Trophoblast cell (in vitro differentiated cells and primary cell): ENCODE results near the gene PLEKHG5.

Experiments
- DNase-seq, 2 donors: peaks; one replicate each; pipeline ENCODE4 v3.0.0-alpha.2; 2016
- H2AFZ ChIP-seq: 2 replicates; pipeline ENCODE4 v1.6.1; 2013; ENCODE audit warnings: low read length, moderate library complexity, mild to moderate bottlenecking; ENCODE audit not compliant: insufficient read depth, poor library complexity
- H2AK5ac ChIP-seq: 2 replicates; pipeline ENCODE4 v1.6.1; 2013; ENCODE audit warnings: mild to moderate bottlenecking, low read length
- H2BK120ac ChIP-seq: 2 replicates; pipeline ENCODE4 v1.6.1; 2013; ENCODE audit warnings: low read length, mild to moderate bottlenecking, moderate library complexity; ENCODE audit not compliant: insufficient read depth, poor library complexity
- H2BK12ac ChIP-seq: 2 replicates; pipeline ENCODE4 v1.6.1; 2013; ENCODE audit warnings: mild to moderate bottlenecking, low read length, moderate library complexity
- H2BK5ac ChIP-seq: 2 replicates; pipeline ENCODE4 v1.6.1; 2013; ENCODE audit warnings: low read length, low read depth, moderate library complexity, mild to moderate bottlenecking; ENCODE audit not compliant: poor library complexity
- H3K14ac ChIP-seq: 2 replicates; pipeline ENCODE4 v1.6.1; 2013; ENCODE audit warnings: mild to moderate bottlenecking, low read length
- H3K18ac ChIP-seq: 2 replicates; pipeline ENCODE4 v1.6.1; 2013; ENCODE audit warnings: mild to moderate bottlenecking, low read length
- H3K23ac ChIP-seq: 2 replicates; pipeline ENCODE4 v1.6.1; 2013; ENCODE audit warnings: low read length
- H3K27ac ChIP-seq: 2 replicates; pipeline ENCODE4 v1.5.1; 2013; ENCODE audit warnings: low read depth, mild to moderate bottlenecking, inconsistent platforms, low read length, moderate library complexity
- H3K27me3 ChIP-seq: 2 replicates; pipeline ENCODE4 v1.6.1; 2013; ENCODE audit warnings: inconsistent platforms, mild to moderate bottlenecking, low read length, moderate library complexity; ENCODE audit not compliant: insufficient read depth
- H3K36me3 ChIP-seq, 2 experiments: 1 replicate in 1 of 2; 2 replicates in 1 of 2; pipeline ENCODE4 v1.6.1; 2013; ENCODE audit warnings: low read length in 2 of 2, mild to moderate bottlenecking in 2 of 2, moderate library complexity in 1 of 2; ENCODE audit not compliant: insufficient read depth in 2 of 2, control insufficient read depth in 1 of 2
- H3K4ac ChIP-seq: 2 replicates; pipeline ENCODE4 v1.6.1; 2013; ENCODE audit warnings: low read depth, mild to moderate bottlenecking, low read length, moderate library complexity
- H3K4me1 ChIP-seq, 2 experiments: 1 replicate in 1 of 2; 2 replicates in 1 of 2; pipeline ENCODE4 v1.6.1; 2013; ENCODE audit warnings: low read length in 2 of 2, mild to moderate bottlenecking in 2 of 2, moderate library complexity in 1 of 2; ENCODE audit not compliant: insufficient read depth in 2 of 2, control insufficient read depth in 1 of 2
- H3K4me2 ChIP-seq: 2 replicates; pipeline ENCODE4 v1.6.1; 2013; ENCODE audit warnings: inconsistent platforms, mild to moderate bottlenecking, low read length, moderate library complexity
- H3K4me3 ChIP-seq: 2 replicates; pipeline ENCODE4 v1.5.1; 2013; ENCODE audit warnings: mild to moderate bottlenecking, low read depth, low read length, inconsistent platforms
- H3K79me1 ChIP-seq: one replicate; pipeline ENCODE4 v1.6.1; 2013; ENCODE audit warnings: low read length
- H3K79me2 ChIP-seq: 2 replicates; pipeline ENCODE4 v1.6.1; 2013; ENCODE audit warnings: low read length, mild to moderate bottlenecking; ENCODE audit not compliant: control insufficient read depth, insufficient read depth, poor library complexity
- H3K9ac ChIP-seq: 2 replicates; pipeline ENCODE4 v1.6.1; 2013; ENCODE audit warnings: mild to moderate bottlenecking, low read length
- H3K9me3 ChIP-seq: 2 replicates; pipeline ENCODE4 v1.6.1; 2013; ENCODE audit warnings: low read depth, mild to moderate bottlenecking, control low read depth, inconsistent platforms, low read length; ENCODE audit not compliant: insufficient read depth
- H4K12ac ChIP-seq: 2 replicates; pipeline ENCODE4 v1.6.1; 2013; ENCODE audit warnings: low read depth, mild to moderate bottlenecking, low read length, moderate library complexity
- H4K8ac ChIP-seq: 2 replicates; pipeline ENCODE4 v1.6.1; 2013; ENCODE audit warnings: low read depth, mild to moderate bottlenecking, low read length, moderate library complexity
- H4K91ac ChIP-seq: one replicate; pipeline ENCODE4 v1.6.1; 2013; ENCODE audit warnings: low read depth, mild to moderate bottlenecking, low read length, moderate library complexity
- WGBS: extraction: QIAGEN DNeasy Blood & Tissue Kit; methylation state at CpG from one replicate; pipeline ENCODE4 v1.1.7; 2013; ENCODE audit warnings: missing lambda C conversion rate; ENCODE audit not compliant: insufficient read length, insufficient coverage; ENCODE audit errors: extremely low coverage; 5-methylcytosine and 5-hydroxymethylcytosine counted together

Gene PLEKHG5

DNA sequence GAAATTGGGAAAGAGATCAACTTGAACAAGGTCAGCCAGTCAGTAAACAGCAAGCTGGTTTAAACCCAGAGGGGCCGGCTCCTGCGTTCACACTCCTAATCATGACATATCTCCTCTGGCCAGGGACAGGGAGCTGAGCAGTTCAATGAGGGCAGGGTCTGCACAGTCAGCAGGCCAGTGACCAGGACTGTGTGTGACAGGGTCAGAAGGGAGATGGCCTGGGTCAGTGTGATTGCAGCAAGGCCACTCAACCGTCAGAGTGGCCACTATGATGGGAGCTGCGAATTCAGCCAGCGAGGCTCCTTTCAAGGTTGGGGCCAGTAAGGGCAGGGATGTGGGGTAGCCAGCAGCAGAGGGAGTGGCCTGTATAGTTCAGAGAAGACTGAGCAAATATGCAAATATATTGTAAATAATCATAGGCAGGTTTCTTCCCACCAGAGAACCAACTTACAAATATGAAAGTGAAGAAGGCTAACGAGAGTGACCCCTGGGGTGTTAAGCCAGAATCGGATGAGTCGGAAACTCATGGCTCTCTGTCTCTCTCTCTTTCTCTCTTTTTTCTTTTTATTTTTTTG lies 42.9 kb upstream of the PLEKHG5 start:
- no peak overlapping the region for H2BK5ac ChIP-seq
- H2AFZ ChIP-seq: no peak overlapping the region
- no peak overlapping the region for H2AK5ac ChIP-seq
- no peak for DNase-seq
- no peak overlapping the region for H2BK120ac ChIP-seq
- H3K36me3 ChIP-seq: peaks cover 24 to 35% of the 10 kb centered on the region in 2 experiments
- H3K27me3 ChIP-seq: no peaks in the 10 kb centered on the region
- H3K27ac ChIP-seq: no peak overlapping the region
- no peak overlapping the region for H4K91ac ChIP-seq
- H3K4ac ChIP-seq: no peak overlapping the region
- H3K79me1 ChIP-seq: no peaks in the 10 kb centered on the region
- no peak overlapping the region for H3K9ac ChIP-seq
- H3K4me1 ChIP-seq: peaks cover 2 to 3% of the 10 kb centered on the region in 2 experiments
- WGBS: no CpG with 5 or more reads among the region's 8 CpGs
- no peak overlapping the region for H3K4me2 ChIP-seq
- H3K9me3 ChIP-seq: no peaks in the 10 kb centered on the region
- no peak overlapping the region for H3K23ac ChIP-seq
- H3K79me2 ChIP-seq: no peaks in the 10 kb centered on the region
- no peak overlapping the region for H4K12ac ChIP-seq
- no peak overlapping the region for H3K18ac ChIP-seq
- H3K14ac ChIP-seq: no peak overlapping the region
- no peak overlapping the region for H4K8ac ChIP-seq
- no peak overlapping the region for H2BK12ac ChIP-seq
- H3K4me3 ChIP-seq: no peak overlapping the region

DNA sequence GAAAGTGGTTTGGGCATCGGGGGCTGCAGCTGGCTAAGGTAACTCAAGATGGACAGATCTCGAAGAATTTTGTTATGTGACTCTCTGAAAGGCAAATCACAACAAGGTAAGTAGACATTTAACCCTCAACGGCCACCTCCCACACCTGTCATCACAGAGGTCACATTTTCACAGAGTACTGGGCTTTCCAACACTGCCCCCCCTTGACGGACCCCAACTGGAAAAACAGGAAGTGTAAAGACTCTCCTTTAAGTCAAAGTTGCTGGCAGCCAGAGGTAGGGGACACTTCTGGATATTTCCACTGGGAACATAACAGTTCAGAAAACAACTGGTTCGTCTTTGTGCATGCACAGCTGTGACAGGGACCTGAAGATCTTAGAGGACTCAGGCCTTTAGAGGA lies 40.5 kb upstream of the PLEKHG5 start:
- Histone ChIP-seq H3K27me3 (no peaks in the 10 kb centered on the region), H2BK120ac (no peak overlapping the region), H3K79me2 (no peaks in the 10 kb centered on the region), H3K4me1 (peaks cover 2 to 3% of the 10 kb centered on the region in 2 experiments), H4K12ac (no peak overlapping the region), H4K8ac (no peak overlapping the region), H3K9me3 (no peaks in the 10 kb centered on the region), H3K9ac (no peak overlapping the region), H3K36me3 (peaks cover 34 to 53% of the 10 kb centered on the region in 2 experiments), H3K4me3 (no peak overlapping the region), H3K27ac (no peak overlapping the region), H3K79me1 (no peaks in the 10 kb centered on the region), H2AK5ac (no peak overlapping the region), H3K23ac (no peak overlapping the region), H2BK5ac (no peak overlapping the region), H2AFZ (no peak overlapping the region), H2BK12ac (no peak overlapping the region), H3K18ac (no peak overlapping the region), H4K91ac (no peak overlapping the region), H3K14ac (no peak overlapping the region), H3K4ac (no peak overlapping the region), H3K4me2 (no peak overlapping the region)
- WGBS: no CpG with 5 or more reads among the region's 5 CpGs
- DNase-seq: no peak

GRCh38 chr1:6530504-6531160 lies 39.2 kb upstream of the PLEKHG5 start:
- no CpG with 5 or more reads among the region's 13 CpGs for WGBS
- DNase-seq: no peak

GRCh38 chr1:6528492-6528891 lies 37.0 kb upstream of the PLEKHG5 start:
- no peak overlapping the region for H3K4me2 ChIP-seq
- no peak overlapping the region for H4K8ac ChIP-seq
- H3K14ac ChIP-seq: no peak overlapping the region
- H3K18ac ChIP-seq: no peak overlapping the region
- no peaks in the 10 kb centered on the region for H3K9me3 ChIP-seq
- H3K36me3 ChIP-seq: peaks cover 45 to 67% of the 10 kb centered on the region in 2 experiments
- H4K12ac ChIP-seq: no peak overlapping the region
- H3K27ac ChIP-seq: no peak overlapping the region
- no peak overlapping the region for H4K91ac ChIP-seq
- H2BK12ac ChIP-seq: no peak overlapping the region
- H3K4me1 ChIP-seq: no peaks in the 10 kb centered on the region
- no peaks in the 10 kb centered on the region for H3K79me1 ChIP-seq
- WGBS: no CpG with 5 or more reads among the region's 7 CpGs
- H2AK5ac ChIP-seq: no peak overlapping the region
- no peak overlapping the region for H2BK120ac ChIP-seq
- no peak overlapping the region for H3K4me3 ChIP-seq
- H3K9ac ChIP-seq: no peak overlapping the region
- no peak for DNase-seq
- no peak overlapping the region for H2BK5ac ChIP-seq
- no peaks in the 10 kb centered on the region for H3K79me2 ChIP-seq
- H3K4ac ChIP-seq: no peak overlapping the region
- H3K27me3 ChIP-seq: no peaks in the 10 kb centered on the region
- H2AFZ ChIP-seq: no peak overlapping the region
- H3K23ac ChIP-seq: no peak overlapping the region

More at GRCh38 chr1:6530504-6531160, 39.2 kb upstream of the PLEKHG5 start:
- Histone ChIP-seq H3K9ac (no peak overlapping the region), H2AFZ (no peak overlapping the region), H3K27ac (no peak overlapping the region), H3K4ac (no peak overlapping the region), H3K4me2 (no peak overlapping the region), H2AK5ac (no peak overlapping the region), H2BK5ac (no peak overlapping the region), H3K27me3 (no peaks in the 10 kb centered on the region), H2BK12ac (no peak overlapping the region), H3K79me1 (no peaks in the 10 kb centered on the region), H3K4me1 (peaks cover 2 to 3% of the 10 kb centered on the region in 2 experiments), H4K91ac (no peak overlapping the region), H3K9me3 (no peaks in the 10 kb centered on the region), H3K36me3 (peaks cover 43 to 66% of the 10 kb centered on the region in 2 experiments), H3K18ac (no peak overlapping the region), H2BK120ac (no peak overlapping the region), H3K14ac (no peak overlapping the region), H4K8ac (no peak overlapping the region), H3K23ac (no peak overlapping the region), H4K12ac (no peak overlapping the region), H3K4me3 (no peak overlapping the region), H3K79me2 (no peaks in the 10 kb centered on the region)
